ENCODE data around the gene PIK3IP1. TPM values are rescaled to one million over a fixed set of nuclear protein-coding genes. Genes with fewer than 3 reads are reported as not detected.

Gene PIK3IP1
- total RNA-seq, 1 donor from 2014 or later, result 32.4 TPM

- Histone ChIP-seq H3K27me3 (no peaks in the 10 kb centered on the region), H3K4me3 (no peak overlapping the region), H3K36me3 (no peaks in the 10 kb centered on the region), H3K9me3 (peaks cover 3% of the 10 kb centered on the region), H3K4me1 (peaks cover 7% of the 10 kb centered on the region), H3K27ac (peak overlapping the region; percentile 70)
- TF ChIP-seq POLR2AphosphoS5 (IDR thresholded peaks at IDR 0.05; ENCODE audit: insufficient read depth in 1 of 2, low read depth in 1 of 2) (peak in 1 of 2 donors; percentile 91), POLR2A (IDR thresholded peaks at IDR 0.05) (no peak), CTCF (IDR thresholded peaks at IDR 0.05) (peak; percentile 67 to 86 (median 80))
- intact Hi-C loops (cut with DNase I), result no loop called here
- no peak for DNase-seq (ENCODE audit: extremely low spot score in 2 of 2)
These were observed 21.3 kb upstream of the PIK3IP1 start for GRCh38 chr22:31313366-31314147.

GRCh38 chr22:31308181-31308580 is 15.9 kb upstream of the PIK3IP1 start:
- TF ChIP-seq CTCF (IDR thresholded peaks at IDR 0.05), result no peak
- TF ChIP-seq POLR2A (IDR thresholded peaks at IDR 0.05), result no peak
- no peak for TF ChIP-seq POLR2AphosphoS5 (IDR thresholded peaks at IDR 0.05; ENCODE audit: insufficient read depth in 1 of 2, low read depth in 1 of 2)
- Histone ChIP-seq H3K27ac (no peak overlapping the region), H3K27me3 (no peaks in the 10 kb centered on the region), H3K36me3 (no peaks in the 10 kb centered on the region), H3K4me1 (no peaks in the 10 kb centered on the region), H3K4me3 (no peak overlapping the region), H3K9me3 (no peaks in the 10 kb centered on the region)
- no peak for DNase-seq (ENCODE audit: extremely low spot score in 2 of 2)
- intact Hi-C loops (cut with DNase I), result no loop called here

GRCh38 chr22:31305194-31305593 is 12.9 kb upstream of the PIK3IP1 start:
- H3K36me3 ChIP-seq, result no peaks in the 10 kb centered on the region
- H3K4me1 ChIP-seq, result no peaks in the 10 kb centered on the region
- intact Hi-C loops (cut with DNase I), result no loop called here
- DNase-seq (ENCODE audit: extremely low spot score in 2 of 2), result peak in 1 of 2 donors; percentile 29
- no peak overlapping the region for H3K4me3 ChIP-seq
- TF ChIP-seq POLR2A (IDR thresholded peaks at IDR 0.05), result no peak
- no peak for TF ChIP-seq CTCF (IDR thresholded peaks at IDR 0.05)
- peak in 1 of 2 donors; percentile 43 for TF ChIP-seq POLR2AphosphoS5 (IDR thresholded peaks at IDR 0.05; ENCODE audit: insufficient read depth in 1 of 2, low read depth in 1 of 2)
- no peak overlapping the region for H3K27ac ChIP-seq
- H3K27me3 ChIP-seq, result no peaks in the 10 kb centered on the region
- H3K9me3 ChIP-seq, result no peaks in the 10 kb centered on the region

GRCh38 chr22:31302537-31302936 is 10.2 kb upstream of the PIK3IP1 start:
- no peaks in the 10 kb centered on the region for H3K36me3 ChIP-seq
- H3K9me3 ChIP-seq, result no peaks in the 10 kb centered on the region
- no peak overlapping the region for H3K4me3 ChIP-seq
- H3K27me3 ChIP-seq, result no peaks in the 10 kb centered on the region
- no peak overlapping the region for H3K27ac ChIP-seq
- intact Hi-C loops (cut with DNase I), result no loop called here
- TF ChIP-seq POLR2A (IDR thresholded peaks at IDR 0.05) (no peak), CTCF (IDR thresholded peaks at IDR 0.05) (no peak), POLR2AphosphoS5 (IDR thresholded peaks at IDR 0.05; ENCODE audit: insufficient read depth in 1 of 2, low read depth in 1 of 2) (no peak)
- no peaks in the 10 kb centered on the region for H3K4me1 ChIP-seq
- DNase-seq (ENCODE audit: extremely low spot score in 2 of 2), result no peak

- peak in 1 of 2 donors; percentile 8 for DNase-seq (ENCODE audit: extremely low spot score in 2 of 2)
- H3K27me3 ChIP-seq, result no peaks in the 10 kb centered on the region
- H3K27ac ChIP-seq, result no peak overlapping the region
- no peak overlapping the region for H3K4me3 ChIP-seq
- H3K36me3 ChIP-seq, result no peaks in the 10 kb centered on the region
- no peak for TF ChIP-seq CTCF (IDR thresholded peaks at IDR 0.05)
- TF ChIP-seq POLR2AphosphoS5 (IDR thresholded peaks at IDR 0.05; ENCODE audit: insufficient read depth in 1 of 2, low read depth in 1 of 2), result no peak
- no peak for TF ChIP-seq POLR2A (IDR thresholded peaks at IDR 0.05)
- intact Hi-C loops (cut with DNase I), result no loop called here
- H3K9me3 ChIP-seq, result no peaks in the 10 kb centered on the region
- peaks cover 2% of the 10 kb centered on the region for H3K4me1 ChIP-seq
These were observed 9.7 kb upstream of the PIK3IP1 start for GRCh38 chr22:31302006-31302405.
